Motor neuron (in vitro differentiated cells): ENCODE results near the gene ALDH18A1. TPM values are rescaled to one million over a fixed set of nuclear protein-coding genes. Genes with fewer than 3 reads are reported as not detected.
"Not testable (repeated sequence)": the region's sequence is repeated elsewhere in the genome, so short reads cannot be mapped to it uniquely, and the experiment has no call there.

Experiments used
- ATAC-seq, 8 experiments: fragments of 200-7000 bp; cut with Tn5 transposase; replicated peaks in 6 of 8; 2 replicates each; pipeline ENCODE4 v1.8.0; 2021; ENCODE audit warnings: mild to moderate bottlenecking in 8 of 8, moderate library complexity in 8 of 8
- H3K27ac ChIP-seq, 2 donors: fragments of 250-450 bp; sonication (Bioruptor Pico); 2 replicates each; pipeline ENCODE4 v1.9.0; 2021; ENCODE audit warnings: antibody characterized with exemption in 2 of 2, mild to moderate bottlenecking in 2 of 2, moderate library complexity in 1 of 2
- H3K4me1 ChIP-seq, 2 donors: fragments of 250-450 bp; sonication (Bioruptor Pico); replicated peaks in 1 of 2; 2 replicates each; pipeline ENCODE4 v1.6.1; 2021; ENCODE audit warnings: antibody characterized with exemption in 2 of 2, mild to moderate bottlenecking in 2 of 2, moderate library complexity in 1 of 2
- H3K4me3 ChIP-seq, 5 donors: fragments of 250-450 bp; sonication (Bioruptor Pico); 2 replicates each; pipeline ENCODE4 v1.9.0; 2021; ENCODE audit warnings: antibody characterized with exemption in 5 of 5, mild to moderate bottlenecking in 5 of 5, moderate library complexity in 4 of 5
- WGBS, 10 experiments: fragments of 450-650 bp; shearing (Covaris generic); methylation state at CpG; one replicate each; pipeline ENCODE4 v1.0.0; 2022; 5-methylcytosine and 5-hydroxymethylcytosine counted together
- in situ Hi-C, 9 experiments: fragments of 400-800 bp; cut with MboI; loops; one replicate each; pipeline ENCODE4 v1.15.0; 2021; ENCODE audit warnings: low sequenced_read_pairs in 9 of 9, low pct_unique_long_range_greater_than_20kb in 2 of 9; ENCODE audit not compliant: unreplicated experiment in 9 of 9
- total RNA-seq, 8 experiments: library from RNA; unstranded; fragments of 300-600 nt; gene quantifications; 2 replicates each; pipeline versions ENCODE4 v1.2.3 to v1.2.4, GENCODE V29; 2022

The ALDH18A1 gene
- total RNA-seq, 8 experiments from 2014 or later: 45.0 to 84.0 (median 65.6) TPM

DNA sequence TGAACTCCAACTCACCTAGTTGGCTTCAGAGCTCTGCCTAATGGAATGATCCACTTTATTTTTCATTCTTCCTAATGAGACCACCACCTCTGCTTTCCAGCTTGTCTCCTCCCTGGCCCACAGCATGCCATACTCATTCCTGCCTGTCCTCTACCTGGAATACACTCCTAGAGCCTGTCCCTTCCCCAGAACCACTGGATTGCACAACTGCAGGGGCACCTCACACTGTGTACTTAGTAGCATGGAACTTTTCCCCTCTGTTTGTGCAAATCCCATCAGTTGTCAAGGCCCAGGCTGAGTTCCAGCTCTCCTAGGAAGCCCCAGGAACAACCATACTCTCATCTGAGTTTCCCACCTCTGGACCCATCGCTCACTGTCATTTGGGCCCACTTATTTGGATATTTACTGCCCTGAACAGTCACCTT, 15.6 kb downstream of the ALDH18A1 start:
- Histone ChIP-seq H3K4me3 (no peak overlapping the region), H3K4me1 (no peaks in the 10 kb centered on the region), H3K27ac (no peak overlapping the region)
- no peak for ATAC-seq
- WGBS, 10 experiments: 60 to 100% (median 100%) methylated on average over 1 of the region's 1 CpG; no CpG with 5 or more reads in 6 of the 10 experiments
- in situ Hi-C loops: no loop called here

DNA sequence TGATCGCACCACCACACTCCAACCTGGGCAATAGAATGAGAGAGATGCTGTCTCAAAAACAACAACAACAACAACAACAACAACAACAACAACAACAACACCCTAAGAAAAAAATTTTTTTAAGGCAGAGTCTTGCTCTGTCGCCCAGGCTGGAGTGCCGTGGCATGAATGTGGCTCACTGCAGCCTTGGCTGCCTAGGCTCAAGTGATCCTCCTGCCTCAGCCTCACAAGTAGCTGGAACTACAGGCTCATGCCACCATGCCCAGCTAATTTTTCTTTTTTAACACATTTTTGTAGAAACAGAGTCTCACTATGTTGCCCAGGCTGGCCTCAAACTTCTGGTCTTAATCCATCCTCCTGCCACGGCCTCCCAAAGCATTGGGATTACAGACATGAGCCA, 18.6 kb downstream of the ALDH18A1 start:
- in situ Hi-C loops: no loop called here
- H3K4me3 ChIP-seq: no peak overlapping the region
- WGBS, 10 experiments: 76 to 100% (median 100%) methylated on average over 1 to 3 of the region's 4 CpGs; no CpG with 5 or more reads in 2 of the 10 experiments
- no peak overlapping the region for H3K27ac ChIP-seq
- no peak for ATAC-seq
- no peaks in the 10 kb centered on the region for H3K4me1 ChIP-seq

DNA sequence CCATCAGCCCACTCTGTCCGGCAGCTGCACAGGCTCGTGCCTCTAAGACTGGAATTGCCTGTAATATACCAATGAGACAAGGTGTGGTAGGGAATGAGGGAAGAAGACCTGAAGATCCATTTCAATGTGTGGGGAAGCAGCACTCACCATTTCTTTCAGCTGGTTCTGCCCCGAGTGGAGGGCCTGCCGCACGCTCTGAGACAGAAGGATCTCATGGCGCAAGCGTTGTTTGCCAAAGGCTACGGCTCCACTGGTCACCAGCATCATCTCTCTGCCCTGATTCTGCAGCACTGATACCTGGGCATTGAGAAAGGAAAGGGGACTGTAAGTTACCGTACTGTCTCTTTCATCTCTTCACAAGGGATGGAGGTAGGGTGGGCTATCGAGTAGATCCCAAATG, 19.4 kb downstream of the ALDH18A1 start:
- WGBS, 10 experiments: 86 to 100% (median 100%) methylated on average over 1 to 9 of the region's 10 CpGs; no CpG with 5 or more reads in 4 of the 10 experiments
- Histone ChIP-seq H3K27ac (no peak overlapping the region), H3K4me1 (no peaks in the 10 kb centered on the region), H3K4me3 (no peak overlapping the region)
- ATAC-seq: no peak
- in situ Hi-C loops: no loop called here

DNA sequence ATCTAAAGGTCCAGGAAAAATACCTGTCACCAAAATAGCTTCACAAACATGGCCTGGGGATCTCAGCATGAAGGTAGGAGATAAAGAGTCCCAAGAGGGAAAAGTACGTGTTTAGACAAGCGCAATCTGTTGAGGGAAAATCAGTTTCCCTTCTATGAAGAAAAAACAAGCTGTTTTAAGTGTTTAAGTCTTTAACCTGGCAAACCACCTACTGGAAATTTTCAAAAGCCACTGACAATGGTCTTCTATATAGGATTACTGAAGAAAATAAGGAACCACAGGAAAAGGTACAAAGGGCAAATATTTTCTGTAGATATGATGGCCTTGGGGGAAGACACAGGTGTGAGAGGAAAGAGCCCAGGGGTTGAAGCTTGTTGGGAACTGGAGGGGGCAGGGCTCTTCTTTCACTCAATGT, 21.2 kb downstream of the ALDH18A1 start:
- H3K27ac ChIP-seq: no peak overlapping the region
- WGBS, 10 experiments: 80 to 100% (median 97%) methylated on average over 1 to 2 of the region's 2 CpGs; no CpG with 5 or more reads in 2 of the 10 experiments
- no peaks in the 10 kb centered on the region for H3K4me1 ChIP-seq
- in situ Hi-C loops: no loop called here
- no peak for ATAC-seq
- no peak overlapping the region for H3K4me3 ChIP-seq

DNA sequence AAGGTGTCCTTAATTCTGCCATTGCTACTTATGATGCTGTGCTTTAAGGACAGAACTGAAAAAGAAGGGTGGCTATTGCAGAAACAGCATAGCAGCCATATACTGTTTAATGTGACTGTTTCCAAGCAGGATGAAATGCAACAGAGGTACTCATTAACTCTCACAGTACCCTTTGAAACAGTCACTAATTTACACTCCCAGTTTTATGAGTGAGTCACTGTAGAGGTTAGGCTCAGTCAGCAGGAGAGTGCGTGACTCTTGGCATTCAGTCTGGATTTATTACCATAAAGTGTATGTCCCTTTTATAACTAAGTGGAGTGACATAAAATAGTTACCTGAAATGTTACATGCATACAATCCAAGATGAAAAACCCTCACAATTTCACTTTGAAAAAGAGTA, 27.7 kb downstream of the ALDH18A1 start:
- H3K27ac ChIP-seq: no peak overlapping the region
- no peaks in the 10 kb centered on the region for H3K4me1 ChIP-seq
- 33 to 100% (median 73%) methylated on average over 1 of the region's 1 CpG; no CpG with 5 or more reads in 2 of the 10 experiments for WGBS, 10 experiments
- no peak overlapping the region for H3K4me3 ChIP-seq
- peak in 5 of 8 experiments; percentile 27 to 94 (median 55) for ATAC-seq
- in situ Hi-C loops: no loop called here

DNA sequence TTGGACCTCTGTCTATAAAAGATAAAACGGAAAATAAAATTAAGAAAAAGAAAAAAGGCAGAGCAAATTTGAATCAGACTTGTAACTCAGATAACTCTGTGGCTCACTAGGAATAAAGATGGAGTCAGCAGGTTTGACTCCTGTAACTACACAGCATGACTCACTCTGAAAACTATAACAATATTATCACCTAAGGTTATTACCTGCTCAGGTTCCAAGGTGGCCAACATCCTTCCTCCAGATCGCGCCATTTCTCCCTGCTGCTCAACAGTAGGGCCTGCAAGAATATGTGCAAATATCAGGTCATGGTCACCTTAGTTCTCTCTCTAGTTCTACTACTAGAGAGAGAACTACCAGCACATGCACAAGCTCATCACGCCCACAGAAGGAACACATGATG, 30.0 kb downstream of the ALDH18A1 start:
- in situ Hi-C loops: no loop called here
- Histone ChIP-seq H3K4me1 (no peaks in the 10 kb centered on the region), H3K27ac (no peak overlapping the region), H3K4me3 (no peak overlapping the region)
- WGBS, 10 experiments: 60 to 100% (median 97%) methylated on average over 1 to 4 of the region's 4 CpGs
- ATAC-seq: no peak

GRCh38 chr10:95620415-95620814, 36.1 kb downstream of the ALDH18A1 start:
- ATAC-seq, H3K27ac ChIP-seq, H3K4me1 ChIP-seq, H3K4me3 ChIP-seq: not testable (repeated sequence)
- 100% methylated on average over 1 of the region's 5 CpGs; no CpG with 5 or more reads in 9 of the 10 experiments for WGBS, 10 experiments
- in situ Hi-C loops: loop anchor here in 3 of 9 experiments (25.0 kb wide), 1 partner anchor 183 kb away; no protein-coding TSS in a partner anchor

- in situ Hi-C loops: loop anchor here in 3 of 9 experiments (25.0 kb wide), 1 partner anchor 181 kb away; no protein-coding TSS in a partner anchor
- no peak overlapping the region for H3K4me3 ChIP-seq
- no peak for ATAC-seq
- H3K4me1 ChIP-seq: no peaks in the 10 kb centered on the region
- WGBS, 10 experiments: 73 to 100% (median 87%) methylated on average over 2 to 4 of the region's 4 CpGs; no CpG with 5 or more reads in 4 of the 10 experiments
- H3K27ac ChIP-seq: no peak overlapping the region
Observed at GRCh38 chr10:95618101-95618500, 38.4 kb downstream of the ALDH18A1 start.

- in situ Hi-C loops: loop anchor here in 3 of 9 experiments (25.0 kb wide), 1 partner anchor 179 kb away; no protein-coding TSS in a partner anchor
- H3K4me3 ChIP-seq: no peak overlapping the region
- ATAC-seq: no peak
- WGBS, 10 experiments: 86 to 100% (median 98%) methylated on average over 1 to 3 of the region's 4 CpGs; no CpG with 5 or more reads in 2 of the 10 experiments
- no peak overlapping the region for H3K27ac ChIP-seq
- no peaks in the 10 kb centered on the region for H3K4me1 ChIP-seq
Observed at GRCh38 chr10:95616446-95616845, 40.1 kb downstream of the ALDH18A1 start.

- in situ Hi-C loops: loop anchor here in 3 of 9 experiments (25.0 kb wide), 1 partner anchor 176 kb away; no protein-coding TSS in a partner anchor
- no peaks in the 10 kb centered on the region for H3K4me1 ChIP-seq
- H3K27ac ChIP-seq: no peak overlapping the region
- no peak for ATAC-seq
- WGBS, 10 experiments: 60 to 100% (median 81%) methylated on average over 1 to 2 of the region's 2 CpGs; no CpG with 5 or more reads in 1 of the 10 experiments
- H3K4me3 ChIP-seq: no peak overlapping the region
Observed at GRCh38 chr10:95613330-95613729, 43.2 kb downstream of the ALDH18A1 start.

DNA sequence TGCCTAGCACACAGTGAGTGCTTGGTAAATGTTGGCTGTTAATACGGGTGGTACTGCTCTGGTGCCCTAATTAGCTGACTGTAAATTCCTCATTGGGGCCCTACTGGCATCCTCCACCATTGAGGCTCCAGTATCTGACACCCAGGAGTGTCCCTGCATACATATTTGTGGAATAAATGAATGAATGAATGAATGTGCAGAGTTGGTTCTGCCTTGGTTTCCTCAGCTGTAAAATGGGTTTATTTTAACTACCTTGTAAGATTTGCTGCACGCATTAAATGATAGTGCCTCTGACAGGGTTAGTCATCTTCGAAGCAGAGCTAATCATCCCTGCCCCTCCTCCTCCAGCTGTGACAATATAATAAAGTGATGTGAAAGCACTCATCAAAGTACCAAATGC, 45.8 kb downstream of the ALDH18A1 start:
- H3K4me1 ChIP-seq: no peaks in the 10 kb centered on the region
- no peak overlapping the region for H3K4me3 ChIP-seq
- no peak overlapping the region for H3K27ac ChIP-seq
- WGBS, 10 experiments: 75 to 100% (median 91%) methylated on average over 1 to 3 of the region's 3 CpGs; no CpG with 5 or more reads in 4 of the 10 experiments
- in situ Hi-C loops: loop anchor here in 3 of 9 experiments (25.0 kb wide), 1 partner anchor 173 kb away; no protein-coding TSS in a partner anchor
- no peak for ATAC-seq

- 57 to 100% (median 90%) methylated on average over 1 to 3 of the region's 3 CpGs; no CpG with 5 or more reads in 1 of the 10 experiments for WGBS, 10 experiments
Observed at GRCh38 chr10:95606922-95607321, 49.6 kb downstream of the ALDH18A1 start.

DNA sequence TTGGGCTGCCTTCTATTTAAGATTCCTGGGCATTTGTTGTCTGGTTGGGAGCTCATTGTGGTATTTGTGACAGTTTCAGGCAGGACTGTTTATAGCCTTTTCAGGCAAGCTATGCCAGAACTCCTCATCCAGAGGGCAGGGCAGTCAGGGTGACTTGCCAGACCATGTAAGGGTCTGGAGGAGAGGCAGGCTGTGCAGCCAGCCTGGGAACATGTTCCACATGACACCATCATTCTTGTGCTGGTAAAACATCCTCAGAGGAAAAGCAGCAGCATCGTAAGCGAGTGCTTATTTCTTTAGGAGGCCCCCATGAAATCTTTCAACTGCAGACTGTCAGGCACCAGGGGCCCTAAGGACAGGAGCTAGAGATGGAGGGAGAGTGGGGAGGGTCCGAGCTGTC, 51.3 kb downstream of the ALDH18A1 start:
- no peak overlapping the region for H3K4me3 ChIP-seq
- 42 to 100% (median 93%) methylated on average over 1 to 3 of the region's 3 CpGs; no CpG with 5 or more reads in 5 of the 10 experiments for WGBS, 10 experiments
- H3K4me1 ChIP-seq: no peaks in the 10 kb centered on the region
- in situ Hi-C loops: loop anchor here in 4 of 9 experiments (10.0 to 25.0 kb wide), 2 partner anchors 168 to 170 kb away; no protein-coding TSS in a partner anchor
- peak in 4 of 8 experiments; percentile 7 to 46 (median 38) for ATAC-seq
- H3K27ac ChIP-seq: no peak overlapping the region

More at GRCh38 chr10:95606922-95607321, 49.6 kb downstream of the ALDH18A1 start:
- Histone ChIP-seq H3K4me3 (no peak overlapping the region), H3K27ac (no peak overlapping the region), H3K4me1 (no peaks in the 10 kb centered on the region)
- in situ Hi-C loops: loop anchor here in 4 of 9 experiments (10.0 to 25.0 kb wide), 2 partner anchors 170 to 172 kb away; no protein-coding TSS in a partner anchor
- ATAC-seq: peak in 1 of 8 experiments; percentile 49
